ENCODE results near the gene OOSP3.
"Not testable (repeated sequence)": the region's sequence is repeated elsewhere in the genome, so short reads cannot be mapped to it uniquely, and the experiment has no call there.

OOSP3 gene

DNA sequence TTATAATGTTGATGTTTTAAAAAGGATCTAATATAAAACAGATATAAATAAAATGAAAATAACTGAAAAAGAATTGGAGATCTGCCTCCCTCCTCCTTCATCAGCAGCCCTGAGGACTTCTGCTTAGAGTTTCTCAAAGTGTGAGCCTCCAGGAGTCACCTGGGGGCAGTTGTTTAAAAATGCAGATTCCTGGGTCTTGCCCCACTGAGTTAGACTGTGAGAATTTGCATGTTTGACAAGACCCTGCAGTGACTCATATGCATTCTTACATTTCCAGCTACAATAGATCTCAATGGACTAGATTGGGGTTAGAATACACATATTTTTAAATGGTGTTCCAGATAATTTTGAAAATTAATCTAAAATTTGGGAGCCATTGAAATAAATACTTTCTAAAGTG, 798 bp upstream of the OOSP3 start:
- no peak for DNase-seq

DNA sequence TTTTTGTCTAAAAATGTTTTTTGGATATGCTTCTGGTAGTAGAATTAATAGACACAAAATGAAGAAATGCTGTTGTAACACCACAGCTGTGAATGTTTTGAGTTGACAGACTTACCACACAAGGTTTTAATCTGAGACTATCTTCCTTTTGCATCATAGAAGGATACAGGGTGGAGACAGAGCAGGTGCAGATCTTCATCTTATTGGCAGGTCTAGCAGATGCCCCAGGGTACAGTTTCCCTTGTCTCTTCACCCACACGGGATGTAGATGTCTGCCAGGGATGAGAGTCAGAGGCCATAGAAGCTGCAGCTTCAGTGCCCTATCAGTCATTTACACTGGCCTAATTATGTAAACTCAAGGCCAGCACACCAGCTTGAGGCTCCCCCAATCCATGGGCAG, 985 bp downstream of the OOSP3 start:
- DNase-seq, result no peak

DNA sequence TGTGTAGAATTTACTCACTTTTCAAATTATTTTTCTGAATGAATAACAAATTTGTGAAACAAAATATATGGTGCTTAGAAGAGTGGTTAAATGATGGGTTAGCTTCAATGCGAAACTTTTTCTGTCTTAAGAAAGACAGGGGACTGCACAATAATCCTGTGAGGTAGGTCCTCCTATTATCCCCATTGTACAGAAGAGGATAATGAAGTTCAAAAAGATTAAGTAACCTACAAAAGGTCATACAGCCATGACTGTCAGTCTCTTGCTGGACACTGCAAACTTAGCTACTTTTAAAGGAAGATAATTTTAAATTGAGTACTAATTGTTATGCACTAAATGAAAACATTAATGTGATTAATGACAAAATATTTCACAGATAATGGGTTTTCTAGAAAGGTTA, 5.0 kb downstream of the OOSP3 start:
- no peak for DNase-seq

DNA sequence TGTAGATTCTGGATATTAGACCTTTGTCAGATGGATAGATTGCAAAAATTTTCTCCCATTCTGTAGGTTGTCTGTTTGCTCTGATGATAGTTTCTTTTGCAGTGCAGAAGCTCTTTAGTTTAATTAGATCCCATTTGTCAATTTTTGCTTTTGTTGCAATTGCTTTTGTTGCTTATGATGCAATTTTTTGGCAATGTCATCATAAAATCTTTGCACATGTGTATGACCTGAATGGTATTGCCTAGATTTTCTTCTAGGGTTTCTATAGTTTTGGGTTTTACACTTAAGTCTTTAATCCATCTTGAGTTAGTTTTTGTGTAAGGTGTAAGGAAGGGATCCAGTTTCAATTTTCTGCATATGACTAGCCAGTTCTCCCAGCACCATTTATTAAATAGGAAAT, 8.6 kb downstream of the OOSP3 start:
- DNase-seq, result not testable (repeated sequence)

GRCh38 chr11:59891781-59892181, 13.2 kb downstream of the OOSP3 start:
- DNase-seq, result no peak

- no peak for DNase-seq
These were observed 16.0 kb downstream of the OOSP3 start for GRCh38 chr11:59894616-59895015.

GRCh38 chr11:59898046-59898445, 19.5 kb downstream of the OOSP3 start:
- DNase-seq, result no peak

DNA sequence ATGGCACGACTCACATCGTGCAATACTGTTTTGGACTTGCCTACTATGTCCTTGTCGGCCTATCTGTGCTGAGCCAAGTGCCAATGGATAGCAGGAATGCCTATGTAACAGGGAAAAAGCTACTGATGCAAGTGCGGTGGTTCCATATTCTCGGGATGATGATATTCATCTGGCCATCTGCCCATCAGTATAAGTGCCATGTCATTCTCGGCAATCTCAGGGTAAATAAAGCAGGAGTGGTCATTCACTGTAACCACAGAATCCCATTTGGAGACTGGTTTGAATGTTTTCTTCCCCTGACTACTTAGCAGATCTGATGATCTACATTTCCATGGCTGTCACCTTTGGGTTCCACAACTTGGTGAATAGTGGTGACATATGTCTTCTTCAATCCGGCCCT, 20.1 kb downstream of the OOSP3 start:
- DNase-seq, result no peak

- DNase-seq, result no peak
These were observed 20.9 kb downstream of the OOSP3 start for GRCh38 chr11:59899532-59899931.

GRCh38 chr11:59900366-59901126, 22.0 kb downstream of the OOSP3 start:
- no peak for DNase-seq

DNA sequence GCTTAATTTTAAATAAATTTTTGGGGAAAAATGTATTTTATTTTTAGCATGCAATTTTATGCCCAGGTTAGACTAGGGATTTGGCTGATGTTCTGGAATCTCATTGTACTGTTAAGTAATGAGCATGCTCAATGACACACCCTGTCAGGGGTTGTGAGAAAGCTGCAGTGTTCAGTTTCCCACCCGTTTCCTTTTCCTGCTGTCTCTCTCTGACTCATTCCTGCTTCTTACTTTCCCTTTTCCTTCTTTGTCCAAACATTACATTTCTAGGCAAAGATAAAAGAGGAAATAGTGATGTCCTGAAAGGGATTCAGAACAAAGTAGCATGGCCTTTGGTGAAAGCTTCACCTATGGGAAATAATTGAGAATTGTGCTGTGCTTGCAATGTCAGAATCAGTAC, 22.7 kb downstream of the OOSP3 start:
- DNase-seq, result no peak

GRCh38 chr11:59903569-59903968, 25.0 kb downstream of the OOSP3 start:
- not testable (repeated sequence) for DNase-seq

DNA sequence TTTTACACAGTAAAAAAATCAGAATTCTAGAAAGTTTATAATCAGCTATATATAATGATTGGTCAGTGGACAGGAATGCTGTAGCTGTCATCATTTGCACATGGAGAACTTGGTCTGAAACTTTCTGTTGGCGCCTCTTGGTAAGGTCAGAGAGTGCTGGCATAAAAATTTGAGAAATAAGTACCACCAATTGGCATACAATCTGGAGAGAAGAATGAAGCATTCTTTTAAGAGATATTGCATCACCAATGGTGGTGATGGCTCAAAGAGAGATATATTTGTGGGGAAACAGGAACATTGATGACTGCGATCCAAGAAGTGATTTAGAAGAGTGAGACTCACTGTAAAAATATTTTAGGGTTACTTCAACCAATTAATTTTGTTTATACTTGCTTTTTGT, 39.9 kb downstream of the OOSP3 start:
- no peak for DNase-seq

- no peak for DNase-seq
These were observed 40.5 kb downstream of the OOSP3 start for GRCh38 chr11:59918987-59919589.

DNA sequence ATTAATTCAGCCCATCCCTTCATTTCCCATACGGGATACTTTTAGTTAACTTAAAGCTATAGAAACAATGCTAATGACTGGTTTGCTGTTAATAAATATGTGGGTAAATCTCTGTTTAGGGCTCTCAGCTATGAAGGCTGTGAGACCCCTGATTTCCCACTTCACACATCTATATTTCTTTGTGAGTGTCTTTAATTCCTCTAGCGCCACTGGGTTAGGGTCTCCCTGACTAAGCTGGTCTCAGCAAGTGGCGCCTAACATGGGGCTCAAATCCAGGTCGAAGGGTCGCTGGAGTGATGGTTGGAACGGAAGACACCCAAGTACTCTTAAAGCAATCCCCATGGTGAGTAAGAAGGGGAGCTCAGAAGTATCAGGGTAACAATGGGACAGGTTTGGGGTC, 45.2 kb downstream of the OOSP3 start:
- DNase-seq, result no peak

- no peak for DNase-seq
These were observed 53.1 kb downstream of the OOSP3 start for GRCh38 chr11:59931688-59932087.

DNA sequence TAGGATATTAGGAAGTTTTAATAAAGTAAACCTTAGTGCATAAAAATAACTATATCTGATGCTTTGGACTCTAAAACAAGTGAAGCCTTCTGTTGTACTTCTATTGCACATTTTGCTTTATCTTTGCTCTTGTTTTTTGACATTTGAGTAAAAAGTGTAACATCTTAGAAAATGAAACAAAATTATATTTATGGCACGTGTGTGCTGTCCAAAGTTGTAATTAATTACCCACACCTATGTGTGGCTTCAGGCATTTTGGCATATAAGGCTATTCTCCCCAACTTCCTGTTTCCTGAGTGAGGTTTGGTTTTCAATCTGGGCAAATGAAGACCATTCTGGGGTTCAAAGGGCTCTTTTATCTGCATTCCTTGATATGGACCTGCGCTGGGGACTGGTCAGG, 59.5 kb downstream of the OOSP3 start, which contains the start of gene OOSP1:
Gene OOSP1 (plus strand): TSS at position 301 of the 400 bp plus-strand sequence. CDS start 23 bp downstream, at position 324.
- DNase-seq, result no peak

DNA sequence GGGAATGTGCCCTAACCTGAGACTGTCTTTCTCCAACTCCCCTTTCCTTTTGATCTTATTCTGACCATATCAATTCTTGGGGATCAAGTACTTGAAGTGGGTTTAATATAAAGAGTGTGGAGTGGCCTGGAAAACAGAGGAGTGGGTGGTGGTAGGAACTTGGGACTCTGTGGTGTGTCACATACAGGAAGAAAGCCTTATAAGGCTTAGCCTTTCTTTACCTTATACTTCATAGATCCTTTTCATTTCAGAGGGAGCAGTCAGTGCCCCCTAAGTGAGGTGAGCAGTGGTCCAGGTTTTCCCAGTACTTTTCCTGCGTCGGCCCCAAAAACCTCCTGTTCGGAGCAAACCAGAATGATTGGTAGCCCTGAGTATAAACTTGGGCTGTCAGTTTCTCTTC, 60.1 kb downstream of the OOSP3 start:
- no peak for DNase-seq

DNA sequence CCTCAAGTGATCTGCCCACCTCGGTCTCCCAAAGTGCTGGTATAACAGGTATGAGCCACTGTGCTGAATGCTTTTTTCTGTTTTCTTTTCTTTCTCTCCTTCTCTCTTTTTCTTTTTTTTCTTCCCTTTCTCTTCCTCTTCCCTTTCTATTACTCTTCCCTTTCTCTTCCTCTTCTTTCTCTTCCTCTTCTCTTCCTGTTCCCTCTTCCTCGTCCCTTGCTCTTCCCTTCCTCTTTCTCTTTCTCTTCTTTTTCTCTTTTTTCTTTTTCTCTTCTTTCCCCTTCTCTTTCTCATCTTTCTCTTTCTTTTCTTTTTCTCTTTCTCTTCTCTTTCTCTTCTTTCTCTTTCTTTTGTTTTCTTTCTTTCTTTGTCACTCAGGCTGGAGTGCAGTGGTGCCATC, 60.9 kb downstream of the OOSP3 start:
- DNase-seq, result no peak

GRCh38 chr11:59941091-59941490, 62.5 kb downstream of the OOSP3 start:
- no peak for DNase-seq

DNA sequence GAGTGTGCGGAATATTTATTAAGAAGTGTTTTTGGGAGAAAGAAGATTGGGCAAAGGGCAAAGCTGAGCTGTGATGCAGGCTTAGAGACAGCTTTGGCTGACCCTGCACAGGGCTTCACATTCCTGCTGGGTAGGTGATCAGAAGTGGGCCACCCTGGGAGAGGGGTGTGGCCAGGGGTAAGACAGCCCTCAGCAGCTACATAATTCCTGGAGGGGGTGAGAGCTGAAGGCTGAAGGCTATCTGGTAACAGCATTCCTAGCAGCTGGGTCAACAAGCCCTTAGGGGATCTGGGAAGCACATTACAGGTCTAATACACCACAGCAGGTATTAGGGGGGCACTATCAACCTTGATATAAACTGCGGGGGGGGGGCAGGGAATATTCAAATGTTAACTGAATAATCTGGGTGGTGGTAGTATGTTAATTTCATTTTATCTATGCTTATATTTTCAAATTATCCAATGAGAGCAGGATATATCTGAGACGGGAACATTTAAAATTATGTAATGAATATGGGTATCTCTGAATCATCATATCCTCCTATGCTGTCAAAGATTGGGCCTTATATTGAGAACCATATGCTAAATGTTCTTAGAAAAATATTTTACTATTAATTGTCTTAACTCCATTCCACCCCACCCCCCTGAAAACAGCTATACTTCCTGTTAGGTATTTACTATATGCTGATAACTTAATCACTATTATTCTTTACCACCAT, 65.6 kb downstream of the OOSP3 start:
- DNase-seq, result no peak

DNA sequence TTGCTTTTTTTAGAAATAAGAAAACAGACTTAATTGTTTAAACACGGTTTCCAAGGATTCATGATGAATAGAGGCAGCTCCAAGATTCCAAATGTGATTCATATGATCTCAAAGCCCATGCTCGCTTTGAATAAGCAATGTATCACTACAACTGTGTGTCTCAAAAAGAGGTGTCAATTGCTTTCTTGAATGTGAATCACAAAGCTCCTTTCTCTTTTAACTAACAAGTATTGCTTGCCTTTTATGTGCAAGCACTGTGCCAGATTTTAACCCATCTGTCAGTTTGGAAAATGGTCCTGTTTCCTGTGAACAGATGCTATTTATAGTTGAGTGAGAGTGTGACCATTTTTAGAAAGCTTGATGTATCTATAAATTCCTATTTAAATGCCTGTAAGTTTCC, 66.1 kb downstream of the OOSP3 start:
- DNase-seq, result no peak

Data from DMS79 treated with DMSO at 0.1 percent for 48 hours (cell line).